Neural cell (in vitro differentiated cells): ENCODE measurements around the gene HDAC4. TPM values are rescaled to one million over a fixed set of nuclear protein-coding genes. Genes with fewer than 3 reads are reported as not detected.

Experiments used
- H2AFZ ChIP-seq: fragments of 200-600, 300-800 bp; sonication (generic), shearing (Covaris generic); 2 replicates; pipeline ENCODE4 v1.6.0; 2014; ENCODE audit warnings: low read depth, mild to moderate bottlenecking, antibody characterized with exemption, low read length, moderate library complexity
- H3F3A ChIP-seq: fragments of 200-600 bp; shearing (Covaris generic); 2 replicates; pipeline ENCODE4 v1.6.1; 2016; ENCODE audit warnings: mild to moderate bottlenecking, moderate library complexity, mixed read lengths, antibody characterized with exemption, low read length; ENCODE audit not compliant: insufficient read depth, poor library complexity, severe bottlenecking
- H3K27ac ChIP-seq: fragments of 200-600, 300-800 bp; sonication (generic), shearing (Covaris generic); 2 replicates; pipeline ENCODE4 v1.5.1; 2014; ENCODE audit warnings: mild to moderate bottlenecking, low read length, moderate library complexity
- H3K27me3 ChIP-seq: fragments of 300-800, 200-600 bp; sonication (generic), shearing (Covaris generic); 2 replicates; pipeline ENCODE4 v1.6.0; 2014; ENCODE audit warnings: mild to moderate bottlenecking, low read depth, low read length, moderate library complexity; ENCODE audit not compliant: insufficient read depth
- H3K36me3 ChIP-seq: fragments of 300-800, 200-600 bp; sonication (generic), shearing (Covaris generic); 2 replicates; pipeline ENCODE4 v1.5.1; 2014; ENCODE audit warnings: mild to moderate bottlenecking, antibody characterized with exemption, low read length, moderate library complexity; ENCODE audit not compliant: insufficient read depth
- H3K4me2 ChIP-seq: fragments of 300-800, 200-600 bp; sonication (generic), shearing (Covaris generic); 2 replicates; pipeline ENCODE4 v1.6.0; 2014; ENCODE audit warnings: mild to moderate bottlenecking, low read length
- H3K4me3 ChIP-seq: fragments of 300-800, 200-600 bp; sonication (generic), shearing (Covaris generic); 2 replicates; pipeline ENCODE4 v1.5.1; 2014; ENCODE audit warnings: mild to moderate bottlenecking, low read length, moderate library complexity
- H3K79me2 ChIP-seq: fragments of 200-600 bp; shearing (Covaris generic); replicated peaks from 2 replicates; pipeline ENCODE4 v1.6.0; 2014; ENCODE audit warnings: mild to moderate bottlenecking, low read length, moderate library complexity; ENCODE audit not compliant: insufficient read depth
- H3K9ac ChIP-seq: fragments of 300-800, 200-600 bp; sonication (generic), shearing (Covaris generic); 2 replicates; pipeline ENCODE4 v1.6.1; 2016; ENCODE audit warnings: mild to moderate bottlenecking, low read length, mixed read lengths
- H3K9me2 ChIP-seq: fragments of 200-600 bp; shearing (Covaris generic); 2 replicates; pipeline ENCODE4 v1.6.1; 2016; ENCODE audit warnings: mild to moderate bottlenecking, low read length, mixed read lengths; ENCODE audit not compliant: insufficient read depth
- H3K9me3 ChIP-seq: fragments of 200-600, 300-800 bp; sonication (generic), shearing (Covaris generic); 2 replicates; pipeline ENCODE4 v1.6.1; 2016; ENCODE audit warnings: mild to moderate bottlenecking, mixed run types, low read length, moderate library complexity, mixed read lengths
- H4K20me1 ChIP-seq: fragments of 200-600 bp; shearing (Covaris generic); 2 replicates; pipeline ENCODE4 v1.6.1; 2016; ENCODE audit warnings: mild to moderate bottlenecking, mixed run types; ENCODE audit not compliant: insufficient read depth
- EP300 ChIP-seq: fragments of 450-650 bp; conservative IDR thresholded peaks from 2 replicates; pipeline ENCODE4 v1.6.1; 2014; ENCODE audit warnings: antibody characterized with exemption, mild to moderate bottlenecking, moderate library complexity; ENCODE audit not compliant: poor library complexity, severe bottlenecking
- EZH2 ChIP-seq: fragments of 200-600, 300-800 bp; shearing (Covaris generic), sonication (generic); IDR thresholded peaks from 2 replicates; pipeline ENCODE4 v1.6.1; 2014; ENCODE audit warnings: antibody characterized with exemption, low read length, borderline replicate concordance, mild to moderate bottlenecking; ENCODE audit not compliant: insufficient read depth, poor library complexity, severe bottlenecking
- MXI1 ChIP-seq: fragments of 450-650 bp; conservative IDR thresholded peaks from 2 replicates; pipeline ENCODE4 v1.6.1; 2014; ENCODE audit warnings: antibody characterized with exemption, mild to moderate bottlenecking; ENCODE audit not compliant: poor library complexity, severe bottlenecking
- POLR2AphosphoS5 ChIP-seq: IDR thresholded peaks from 2 replicates; pipeline ENCODE4 v1.6.1; 2012
- RAD21 ChIP-seq: fragments of 450-650 bp; conservative IDR thresholded peaks from 2 replicates; pipeline ENCODE4 v1.6.1; 2014; ENCODE audit warnings: antibody characterized with exemption, mild to moderate bottlenecking, moderate library complexity
- SMC3 ChIP-seq: fragments of 450-650 bp; conservative IDR thresholded peaks from 2 replicates; pipeline ENCODE4 v1.6.1; 2014; ENCODE audit warnings: antibody characterized with exemption, mild to moderate bottlenecking, moderate library complexity; ENCODE audit not compliant: poor library complexity
- TAF1 ChIP-seq: IDR thresholded peaks from 2 replicates; pipeline ENCODE4 v1.6.1; 2012; ENCODE audit warnings: low read depth
- polyA plus RNA-seq: library from polyadenylated mRNA; depleted of rRNA; stranded (reverse); fragments of >200 nt; gene quantifications from 2 replicates; pipeline ENCODE4 v1.2.3, GENCODE V29; 2014
- TF ChIP-seq, protein P1 (sequence below): fragments of 450-650 bp; IDR thresholded peaks from 2 replicates; pipeline ENCODE4 v1.5.1; 2014; ENCODE audit warnings: antibody characterized with exemption, mild to moderate bottlenecking, moderate library complexity; ENCODE audit not compliant: poor library complexity, severe bottlenecking
- TF ChIP-seq, protein P2 (sequence below): IDR thresholded peaks from 2 replicates; pipeline ENCODE4 v1.6.1; 2012; ENCODE audit warnings: borderline replicate concordance

HDAC4 gene
- polyA plus RNA-seq, 1 donor from 2014 or later = 3.4 TPM

DNA sequence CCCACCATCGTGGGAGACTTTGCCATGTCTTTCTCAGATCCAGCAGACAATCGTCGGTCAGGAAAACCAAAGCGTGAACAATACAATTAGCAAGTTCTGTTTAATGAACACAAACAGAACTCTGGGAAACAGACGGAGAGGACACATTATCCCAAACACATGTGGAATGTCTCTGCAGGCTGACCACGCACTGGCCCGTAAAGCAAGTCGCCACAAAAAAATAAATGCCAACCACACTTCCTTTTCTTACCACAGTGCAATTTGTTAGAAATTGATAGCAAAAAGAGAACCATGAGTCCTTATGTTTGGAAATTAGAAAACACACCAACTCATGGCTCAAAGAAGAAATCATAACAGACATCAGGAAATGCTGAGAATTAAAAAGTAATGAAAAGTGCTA, 342.1 kb downstream of the HDAC4 start:
- no peaks in the 10 kb centered on the region for H3K79me2 ChIP-seq
- no peaks in the 10 kb centered on the region for H3K9me2 ChIP-seq
- peaks cover 2% of the 10 kb centered on the region for H3K9me3 ChIP-seq
- TF ChIP-seq TAF1 (no peak), RAD21 (no peak), POLR2AphosphoS5 (no peak), EP300 (no peak), EZH2 (no peak), SMC3 (no peak), MXI1 (no peak)
- TF ChIP-seq, protein P1, sequence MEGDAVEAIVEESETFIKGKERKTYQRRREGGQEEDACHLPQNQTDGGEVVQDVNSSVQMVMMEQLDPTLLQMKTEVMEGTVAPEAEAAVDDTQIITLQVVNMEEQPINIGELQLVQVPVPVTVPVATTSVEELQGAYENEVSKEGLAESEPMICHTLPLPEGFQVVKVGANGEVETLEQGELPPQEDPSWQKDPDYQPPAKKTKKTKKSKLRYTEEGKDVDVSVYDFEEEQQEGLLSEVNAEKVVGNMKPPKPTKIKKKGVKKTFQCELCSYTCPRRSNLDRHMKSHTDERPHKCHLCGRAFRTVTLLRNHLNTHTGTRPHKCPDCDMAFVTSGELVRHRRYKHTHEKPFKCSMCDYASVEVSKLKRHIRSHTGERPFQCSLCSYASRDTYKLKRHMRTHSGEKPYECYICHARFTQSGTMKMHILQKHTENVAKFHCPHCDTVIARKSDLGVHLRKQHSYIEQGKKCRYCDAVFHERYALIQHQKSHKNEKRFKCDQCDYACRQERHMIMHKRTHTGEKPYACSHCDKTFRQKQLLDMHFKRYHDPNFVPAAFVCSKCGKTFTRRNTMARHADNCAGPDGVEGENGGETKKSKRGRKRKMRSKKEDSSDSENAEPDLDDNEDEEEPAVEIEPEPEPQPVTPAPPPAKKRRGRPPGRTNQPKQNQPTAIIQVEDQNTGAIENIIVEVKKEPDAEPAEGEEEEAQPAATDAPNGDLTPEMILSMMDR = no peak
- TF ChIP-seq, protein P2, sequence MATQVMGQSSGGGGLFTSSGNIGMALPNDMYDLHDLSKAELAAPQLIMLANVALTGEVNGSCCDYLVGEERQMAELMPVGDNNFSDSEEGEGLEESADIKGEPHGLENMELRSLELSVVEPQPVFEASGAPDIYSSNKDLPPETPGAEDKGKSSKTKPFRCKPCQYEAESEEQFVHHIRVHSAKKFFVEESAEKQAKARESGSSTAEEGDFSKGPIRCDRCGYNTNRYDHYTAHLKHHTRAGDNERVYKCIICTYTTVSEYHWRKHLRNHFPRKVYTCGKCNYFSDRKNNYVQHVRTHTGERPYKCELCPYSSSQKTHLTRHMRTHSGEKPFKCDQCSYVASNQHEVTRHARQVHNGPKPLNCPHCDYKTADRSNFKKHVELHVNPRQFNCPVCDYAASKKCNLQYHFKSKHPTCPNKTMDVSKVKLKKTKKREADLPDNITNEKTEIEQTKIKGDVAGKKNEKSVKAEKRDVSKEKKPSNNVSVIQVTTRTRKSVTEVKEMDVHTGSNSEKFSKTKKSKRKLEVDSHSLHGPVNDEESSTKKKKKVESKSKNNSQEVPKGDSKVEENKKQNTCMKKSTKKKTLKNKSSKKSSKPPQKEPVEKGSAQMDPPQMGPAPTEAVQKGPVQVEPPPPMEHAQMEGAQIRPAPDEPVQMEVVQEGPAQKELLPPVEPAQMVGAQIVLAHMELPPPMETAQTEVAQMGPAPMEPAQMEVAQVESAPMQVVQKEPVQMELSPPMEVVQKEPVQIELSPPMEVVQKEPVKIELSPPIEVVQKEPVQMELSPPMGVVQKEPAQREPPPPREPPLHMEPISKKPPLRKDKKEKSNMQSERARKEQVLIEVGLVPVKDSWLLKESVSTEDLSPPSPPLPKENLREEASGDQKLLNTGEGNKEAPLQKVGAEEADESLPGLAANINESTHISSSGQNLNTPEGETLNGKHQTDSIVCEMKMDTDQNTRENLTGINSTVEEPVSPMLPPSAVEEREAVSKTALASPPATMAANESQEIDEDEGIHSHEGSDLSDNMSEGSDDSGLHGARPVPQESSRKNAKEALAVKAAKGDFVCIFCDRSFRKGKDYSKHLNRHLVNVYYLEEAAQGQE = no peak
- H3K9ac ChIP-seq = no peak overlapping the region
- H3F3A ChIP-seq = no peaks in the 10 kb centered on the region
- H3K4me3 ChIP-seq = no peak overlapping the region
- H3K27ac ChIP-seq = no peak overlapping the region
- no peaks in the 10 kb centered on the region for H3K27me3 ChIP-seq
- H3K4me2 ChIP-seq = no peak overlapping the region
- H3K36me3 ChIP-seq = no peaks in the 10 kb centered on the region
- no peak overlapping the region for H2AFZ ChIP-seq
- no peaks in the 10 kb centered on the region for H4K20me1 ChIP-seq

DNA sequence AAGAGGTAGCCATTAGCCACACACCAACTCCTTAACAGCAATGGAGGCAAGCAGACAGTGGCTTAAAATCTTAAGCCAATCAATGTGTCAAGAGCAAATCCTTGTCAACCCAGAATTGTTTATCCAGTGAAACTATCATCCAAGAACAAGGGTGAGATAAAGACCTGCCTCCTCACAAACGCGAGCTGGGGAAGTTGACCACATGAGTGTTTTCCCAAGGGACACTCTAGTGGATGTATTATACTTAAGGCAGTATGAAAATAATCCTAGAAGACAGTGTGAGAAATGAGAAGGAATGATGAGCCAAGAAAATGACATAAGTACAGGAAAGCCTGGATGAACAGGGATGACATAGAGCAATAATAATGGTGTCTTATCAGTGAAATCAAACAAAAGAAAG, 343.3 kb downstream of the HDAC4 start:
- no peak overlapping the region for H3K4me2 ChIP-seq
- no peak overlapping the region for H3K27ac ChIP-seq
- H3F3A ChIP-seq = no peaks in the 10 kb centered on the region
- no peak overlapping the region for H2AFZ ChIP-seq
- H3K79me2 ChIP-seq = no peaks in the 10 kb centered on the region
- no peaks in the 10 kb centered on the region for H3K27me3 ChIP-seq
- H4K20me1 ChIP-seq = no peaks in the 10 kb centered on the region
- no peak for TF ChIP-seq RAD21
- no peak for TF ChIP-seq SMC3
- TF ChIP-seq MXI1 = no peak
- TF ChIP-seq, protein P1 = no peak
- no peak for TF ChIP-seq TAF1
- TF ChIP-seq EP300 = no peak
- no peak for TF ChIP-seq EZH2
- TF ChIP-seq, protein P2 = no peak
- no peak for TF ChIP-seq POLR2AphosphoS5
- peaks cover 2% of the 10 kb centered on the region for H3K9me3 ChIP-seq
- no peak overlapping the region for H3K9ac ChIP-seq
- no peaks in the 10 kb centered on the region for H3K36me3 ChIP-seq
- H3K9me2 ChIP-seq = no peaks in the 10 kb centered on the region
- H3K4me3 ChIP-seq = no peak overlapping the region
